ENCODE measurements around the gene FKRP.
A peak's percentile ranks its signal among the peaks of the same experiment; 100 is the strongest.
"Not testable (repeated sequence)": the region's sequence is repeated elsewhere in the genome, so short reads cannot be mapped to it uniquely, and the experiment has no call there.

FKRP gene, protein sequence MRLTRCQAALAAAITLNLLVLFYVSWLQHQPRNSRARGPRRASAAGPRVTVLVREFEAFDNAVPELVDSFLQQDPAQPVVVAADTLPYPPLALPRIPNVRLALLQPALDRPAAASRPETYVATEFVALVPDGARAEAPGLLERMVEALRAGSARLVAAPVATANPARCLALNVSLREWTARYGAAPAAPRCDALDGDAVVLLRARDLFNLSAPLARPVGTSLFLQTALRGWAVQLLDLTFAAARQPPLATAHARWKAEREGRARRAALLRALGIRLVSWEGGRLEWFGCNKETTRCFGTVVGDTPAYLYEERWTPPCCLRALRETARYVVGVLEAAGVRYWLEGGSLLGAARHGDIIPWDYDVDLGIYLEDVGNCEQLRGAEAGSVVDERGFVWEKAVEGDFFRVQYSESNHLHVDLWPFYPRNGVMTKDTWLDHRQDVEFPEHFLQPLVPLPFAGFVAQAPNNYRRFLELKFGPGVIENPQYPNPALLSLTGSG

DNA sequence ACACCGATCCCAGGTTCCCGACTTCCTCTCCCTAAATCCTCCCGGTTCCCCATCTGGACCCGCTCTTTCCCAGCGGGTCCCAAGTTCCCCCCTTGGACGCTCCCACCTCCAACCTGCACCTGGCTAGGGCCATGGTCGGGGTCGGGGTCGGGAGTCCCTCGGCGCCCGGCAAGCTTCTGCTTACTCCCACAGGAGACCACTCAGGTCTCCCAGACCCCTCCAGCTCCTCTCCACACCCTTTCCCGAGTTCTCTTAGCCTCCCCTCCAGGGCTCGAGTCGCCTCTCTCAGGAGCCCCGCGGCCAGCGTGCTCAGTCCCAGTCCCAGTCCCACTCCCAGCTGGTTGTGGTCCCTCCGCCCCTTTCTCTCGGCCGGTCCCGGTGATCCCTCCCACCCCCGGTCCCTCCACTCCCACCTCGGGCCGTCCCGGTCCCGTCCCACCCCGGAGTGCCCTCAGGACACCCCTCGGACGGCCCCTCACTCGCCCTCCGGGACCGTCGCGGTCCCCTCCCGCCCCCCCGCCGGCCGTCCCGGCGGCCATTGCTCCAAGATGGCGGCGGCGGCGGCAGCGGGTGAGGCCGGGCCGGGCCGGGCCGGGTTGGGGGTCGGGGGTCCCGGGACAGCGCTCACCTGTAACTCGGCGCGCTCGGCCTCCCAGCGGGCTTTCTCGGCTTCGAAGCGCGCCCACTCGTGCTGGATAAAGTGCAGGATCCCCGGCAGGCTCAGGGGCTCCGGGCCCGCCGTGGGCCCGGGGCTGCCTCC lies at the start of gene FKRP:
Gene FKRP (plus strand): TSS at position 537 of the 760 bp plus-strand sequence. CDS start 9,394 bp downstream, outside the sequence.
- DNase-seq: no peak

DNA sequence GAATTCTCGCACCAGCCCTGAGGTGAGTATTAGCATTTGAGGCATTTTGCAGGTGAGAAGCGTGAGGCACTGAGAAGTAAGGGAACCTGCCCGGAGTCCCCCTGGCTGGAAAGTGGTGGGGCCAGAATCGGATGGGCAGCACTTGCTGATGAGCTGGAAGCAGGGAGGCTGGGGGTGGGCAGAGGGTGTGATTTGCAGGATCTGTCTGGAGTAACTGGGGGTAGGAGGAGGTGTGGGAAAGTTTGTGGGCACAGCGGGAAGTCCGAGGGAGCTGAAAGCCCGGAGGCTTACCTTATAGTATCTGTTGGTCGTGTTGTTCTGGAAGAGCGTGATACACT lies 49.0 kb upstream of the FKRP start:
- DNase-seq: no peak

DNA sequence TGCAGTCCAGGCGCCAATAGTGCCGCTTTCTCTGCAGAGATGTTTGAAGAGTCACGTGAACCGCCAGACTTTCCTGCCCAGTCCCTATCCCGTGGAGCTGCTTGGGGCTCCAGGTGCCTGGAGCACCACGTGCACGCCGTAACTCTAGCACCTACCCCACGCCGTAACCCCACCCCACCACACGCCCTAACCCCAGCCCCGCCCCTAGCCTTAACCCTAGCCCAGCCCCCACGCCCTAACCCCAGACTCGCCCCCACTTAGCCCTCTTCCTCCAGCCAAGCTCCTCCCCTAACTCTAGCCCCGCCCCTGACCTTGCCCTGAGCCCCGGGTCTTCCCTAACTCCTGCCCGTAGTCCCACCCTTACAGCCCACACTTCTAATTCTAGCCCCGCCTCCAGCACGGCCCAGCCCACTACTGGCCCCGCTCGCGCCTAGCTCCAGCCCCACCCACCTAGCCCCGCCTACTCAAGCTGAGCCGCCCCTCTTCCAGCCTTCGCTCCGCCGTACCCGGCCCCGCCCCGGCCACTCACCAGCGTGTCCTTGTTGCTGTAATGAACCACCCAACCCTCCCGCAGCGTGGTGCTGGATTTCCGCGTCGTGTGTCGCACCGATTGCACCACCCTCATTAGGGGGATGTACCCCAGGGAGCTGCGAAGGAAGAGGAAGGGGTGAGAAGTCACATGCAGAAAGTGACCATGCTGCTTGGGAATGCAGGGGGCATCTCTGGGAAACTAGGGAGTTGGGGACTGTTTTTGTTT lies 48.5 kb upstream of the FKRP start:
- DNase-seq: peak; percentile 52

DNA sequence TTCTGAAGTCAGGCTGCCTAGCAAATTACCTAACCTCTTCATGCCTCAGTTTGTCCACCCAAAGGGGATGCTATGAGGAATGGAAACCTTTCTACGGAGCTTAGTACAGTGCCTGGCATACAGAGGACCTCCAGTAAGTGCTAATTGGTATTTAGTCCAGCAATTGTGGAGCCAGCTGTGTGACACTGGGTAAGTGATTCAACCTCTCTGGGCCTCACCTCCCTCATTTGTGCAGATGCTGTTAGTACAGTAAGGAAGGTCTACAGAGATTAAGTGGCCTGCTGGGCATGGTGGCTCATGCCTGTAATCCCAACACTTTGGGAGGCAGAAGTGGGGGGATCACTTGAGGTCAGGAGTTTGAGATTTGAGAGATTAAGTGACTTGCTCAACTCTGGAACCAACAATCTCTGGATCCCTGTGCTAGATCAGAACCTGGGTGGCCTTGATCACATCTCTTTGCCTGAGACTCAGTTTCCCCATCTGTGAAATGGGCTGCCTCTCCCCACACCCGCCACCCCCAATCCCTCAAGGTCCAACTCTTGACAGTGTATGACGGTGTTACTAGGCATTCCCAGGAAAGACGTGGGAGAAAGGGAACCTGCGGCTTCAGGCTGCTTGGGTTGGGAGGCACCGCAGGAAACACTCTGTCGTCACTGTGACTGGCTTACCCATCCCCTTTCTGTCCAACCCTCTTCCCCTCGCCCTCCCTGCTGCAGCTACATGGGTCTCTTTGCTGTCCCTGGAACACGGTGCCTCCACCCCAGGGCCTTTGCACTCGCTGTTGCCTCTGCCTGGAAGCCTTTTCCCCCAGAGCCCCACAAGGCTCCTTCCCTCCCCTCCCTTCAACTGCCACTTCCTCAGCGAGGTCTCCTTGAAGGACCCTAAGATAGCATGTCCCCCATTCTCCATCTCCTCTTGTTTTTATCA lies 47.2 kb upstream of the FKRP start:
- no peak for DNase-seq

DNA sequence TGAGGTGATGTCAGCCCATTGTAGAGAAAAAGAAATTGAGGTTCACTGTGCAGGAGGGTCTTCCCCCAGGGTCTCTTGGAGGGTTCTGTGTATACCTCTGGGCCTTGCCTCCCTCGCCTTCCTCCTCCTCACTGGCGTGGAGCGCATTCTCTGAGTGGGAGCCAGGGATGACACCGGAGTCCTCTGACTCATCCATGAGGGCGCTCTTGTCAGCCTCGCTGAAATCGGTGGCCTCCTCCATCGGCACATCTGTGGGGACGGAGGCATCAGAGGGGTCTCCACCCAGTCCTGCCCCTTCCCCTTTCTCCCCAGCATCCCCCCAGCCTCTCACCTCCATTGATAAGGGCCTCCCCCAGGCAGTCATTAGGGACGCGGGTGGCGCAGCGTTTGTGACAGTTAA lies 45.2 kb upstream of the FKRP start:
- DNase-seq: no peak

DNA sequence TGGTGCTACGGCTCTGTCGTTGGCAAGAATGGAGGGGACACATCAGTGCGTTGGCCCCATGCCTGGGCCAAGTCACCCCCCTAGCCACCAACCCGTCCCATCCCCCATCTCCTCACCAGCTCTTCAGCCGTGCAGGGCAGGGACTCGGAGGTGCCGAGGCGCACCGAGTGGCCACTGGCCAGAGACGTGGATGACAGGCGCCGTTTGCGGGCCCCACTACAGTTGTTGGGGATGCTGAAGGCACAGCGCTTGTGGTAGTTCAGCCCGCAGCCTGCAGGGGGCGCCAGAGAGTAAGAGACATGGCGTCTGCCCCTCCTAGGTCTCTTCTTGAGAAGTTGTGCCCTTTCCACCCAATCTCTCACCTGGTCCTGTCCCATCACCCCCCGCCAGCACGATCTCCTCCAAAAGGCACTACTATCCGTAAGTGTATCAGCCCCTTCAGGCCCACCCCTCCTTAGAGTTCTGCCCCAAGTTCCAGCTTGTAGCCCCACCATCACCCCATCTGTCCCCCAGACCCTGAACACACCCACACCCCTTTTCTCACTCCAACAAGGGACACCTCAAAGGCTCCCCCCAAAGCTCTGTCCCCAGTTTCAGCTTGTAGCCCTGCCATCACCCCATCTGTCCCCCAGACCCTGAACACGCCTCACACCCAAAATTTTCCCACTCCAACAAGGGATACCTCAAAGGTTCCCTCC lies 41.3 kb upstream of the FKRP start:
- DNase-seq: peak; percentile 86

DNA sequence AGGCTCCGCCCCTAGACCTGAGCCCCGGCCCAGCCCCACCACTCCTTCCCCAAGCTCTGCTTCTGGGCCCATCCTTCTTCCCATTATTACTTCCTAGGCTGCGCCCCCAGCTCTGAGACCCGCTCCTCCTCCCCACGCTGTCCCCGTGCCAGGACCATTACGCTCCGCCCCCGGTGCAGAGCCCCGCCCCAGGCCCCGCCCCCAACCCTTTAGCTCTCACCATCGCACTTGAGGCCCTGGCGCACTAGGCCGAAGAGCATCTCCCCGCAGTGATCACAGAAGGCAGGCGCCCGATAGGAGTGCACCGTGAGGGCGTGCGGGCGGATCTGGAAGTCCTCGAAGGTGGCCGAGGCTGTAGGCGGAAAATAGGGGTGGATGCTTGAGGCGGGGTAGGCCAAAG lies 35.2 kb upstream of the FKRP start:
- DNase-seq: no peak

DNA sequence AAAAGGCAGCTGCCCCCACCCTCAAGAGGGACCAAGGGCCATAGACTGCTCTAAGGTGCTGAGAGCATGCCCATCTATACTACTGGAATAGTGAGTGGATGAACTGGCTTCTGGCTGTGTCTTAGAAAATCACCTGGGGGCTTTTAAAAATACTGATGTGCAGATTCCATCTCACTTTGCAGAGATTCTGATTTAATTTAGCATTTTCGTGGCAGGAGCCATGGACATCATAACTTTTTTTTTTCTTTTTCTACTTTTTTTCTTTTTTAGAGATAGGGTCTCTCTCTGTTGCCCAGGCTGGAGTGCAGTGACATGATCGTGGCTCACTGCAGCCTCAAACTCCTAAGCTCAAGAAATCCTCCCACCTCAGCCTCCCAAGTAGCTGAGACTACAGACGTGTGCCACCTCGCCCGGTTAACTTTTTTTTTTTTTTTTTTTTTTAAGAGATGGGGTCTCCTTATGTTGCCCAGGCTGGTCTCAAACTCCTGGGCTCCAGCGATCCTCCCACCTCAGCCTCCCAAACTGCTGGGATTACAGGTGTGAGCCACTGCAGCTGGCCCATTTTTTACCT lies 33.0 kb upstream of the FKRP start:
- not testable (repeated sequence) for DNase-seq

DNA sequence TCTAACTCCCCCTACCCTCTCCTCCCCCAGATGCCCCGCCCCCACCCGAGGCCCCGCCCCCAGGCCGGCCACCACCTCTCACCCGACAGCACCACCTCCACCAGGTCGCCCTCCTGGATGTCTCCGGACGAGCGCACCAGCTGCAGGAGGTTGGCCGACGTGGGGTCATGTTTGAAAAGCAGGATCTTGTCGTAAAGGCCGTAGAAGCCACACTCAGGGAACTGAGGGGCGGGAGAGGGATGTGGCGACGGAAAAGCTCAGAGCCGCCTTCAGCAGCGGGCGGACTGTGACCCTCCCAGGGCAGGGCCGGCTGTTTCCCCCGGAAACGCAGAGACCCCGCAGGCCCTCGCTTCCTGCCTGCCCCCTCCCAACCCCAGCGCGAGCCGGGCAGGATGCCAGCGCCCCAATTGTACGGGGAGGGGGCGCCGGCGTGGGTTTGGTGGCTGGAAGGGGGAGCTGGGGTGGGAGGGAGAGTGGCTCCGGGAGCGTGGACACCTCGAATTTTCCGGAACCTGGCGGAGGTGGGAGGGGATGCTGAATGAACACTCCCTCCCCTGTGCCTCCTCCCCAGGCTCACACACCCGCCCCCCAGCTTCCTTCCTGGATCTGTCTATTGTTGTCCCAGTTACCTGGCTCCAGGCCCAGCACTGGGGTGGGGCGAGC lies 31.9 kb upstream of the FKRP start:
- DNase-seq: peak; percentile 27

DNA sequence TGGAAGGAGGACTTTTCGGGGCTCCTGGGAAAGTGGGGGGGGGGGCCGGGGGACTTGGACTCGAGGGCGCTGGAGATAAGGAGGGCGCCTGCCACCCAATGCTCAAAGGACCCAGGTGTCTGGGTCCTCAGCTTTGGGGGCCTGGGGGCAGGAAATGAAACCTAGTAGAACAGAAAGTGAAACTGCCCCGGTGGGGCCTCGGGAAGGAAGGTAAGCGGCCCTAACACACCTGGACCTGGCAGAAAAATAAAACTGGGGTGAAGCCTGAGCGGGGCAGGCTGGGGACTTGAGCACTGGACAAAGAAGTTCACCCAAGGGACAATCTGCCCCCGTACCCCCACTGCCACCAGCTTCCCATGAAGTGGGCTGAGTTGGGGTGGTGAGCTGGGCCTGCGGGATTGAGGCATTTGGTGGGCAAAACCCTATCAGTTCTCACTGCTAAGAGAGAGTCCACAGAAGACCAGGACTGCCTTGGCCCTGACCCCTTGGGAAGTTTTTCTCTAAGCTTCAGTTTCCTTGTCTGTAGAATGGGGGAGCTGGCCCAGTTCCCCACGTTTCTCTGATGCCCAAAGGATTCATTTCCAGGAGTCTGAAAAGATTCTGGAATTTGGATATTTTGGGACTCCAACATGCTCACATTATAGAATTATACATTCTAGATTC lies 31.3 kb upstream of the FKRP start:
- no peak for DNase-seq

DNA sequence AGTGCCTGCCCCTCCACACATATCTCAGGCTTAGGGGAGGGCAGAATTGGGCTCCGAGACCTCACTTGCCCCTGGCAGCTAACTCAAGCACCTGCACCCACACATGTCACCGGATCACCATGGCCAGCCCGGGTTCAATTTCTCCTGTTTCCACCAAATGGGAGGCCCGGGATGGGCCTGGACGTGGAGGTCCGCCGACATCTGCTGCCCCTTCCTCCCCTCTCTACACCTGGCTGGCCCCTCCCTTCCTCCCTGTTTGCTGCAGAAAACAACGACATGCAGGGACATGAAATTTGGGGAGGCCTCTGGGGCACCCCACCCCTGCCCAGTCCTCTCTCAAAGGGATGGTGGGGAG lies 30.3 kb upstream of the FKRP start:
- DNase-seq: no peak

DNA sequence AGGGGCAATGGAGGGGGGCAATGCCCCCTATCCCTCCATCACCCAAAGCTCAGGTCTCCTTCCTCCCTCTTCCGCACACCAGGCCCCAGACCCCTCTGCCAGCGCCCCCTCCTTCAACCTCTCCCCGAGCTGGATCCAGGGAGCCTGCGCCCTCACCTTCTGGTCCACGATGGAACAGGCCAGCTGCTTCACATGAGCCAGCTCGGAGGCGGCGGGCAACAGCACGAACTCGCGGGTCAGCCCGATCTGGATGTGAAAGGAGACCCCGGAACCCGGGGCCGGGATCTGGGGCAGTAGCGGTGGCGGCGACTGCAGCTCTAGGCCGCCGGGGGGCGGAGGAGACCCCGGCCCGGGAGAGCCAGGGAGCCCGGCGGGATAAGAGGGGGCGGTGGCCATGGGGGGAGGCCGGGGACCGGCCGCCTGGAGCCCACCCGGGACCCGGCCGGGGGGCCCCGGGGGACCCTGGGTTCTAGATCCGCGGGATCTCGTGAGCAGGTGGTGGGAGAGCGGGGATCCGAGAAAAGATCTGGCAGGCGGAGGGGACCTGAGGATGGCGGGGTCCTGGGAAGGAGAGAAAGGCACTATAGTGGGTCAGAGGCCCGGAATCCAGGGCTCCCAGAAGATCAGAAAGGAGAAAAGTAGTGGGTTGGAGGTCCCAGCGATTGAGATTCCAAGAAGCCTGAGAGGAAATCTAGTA lies 29.7 kb upstream of the FKRP start:
- DNase-seq: peak; percentile 19

DNA sequence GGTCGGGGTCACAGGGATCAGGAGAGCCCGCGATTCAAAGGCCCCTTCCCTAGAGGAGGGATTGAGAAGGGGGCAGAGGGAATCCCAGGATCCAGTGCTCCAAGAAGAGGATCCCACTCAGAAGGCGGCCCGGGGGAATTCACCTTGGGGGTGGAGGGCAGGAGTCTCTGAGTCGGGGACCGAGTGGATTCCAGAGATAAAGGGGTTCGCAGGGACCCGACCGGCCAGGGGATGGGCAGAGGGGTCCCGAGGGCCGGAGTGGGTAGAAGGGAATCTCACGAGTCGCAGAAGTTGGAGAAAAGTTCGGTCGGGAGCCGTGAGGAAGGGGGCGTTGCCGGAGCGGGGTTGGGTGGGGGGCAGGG lies 29.2 kb upstream of the FKRP start:
- no peak for DNase-seq

DNA sequence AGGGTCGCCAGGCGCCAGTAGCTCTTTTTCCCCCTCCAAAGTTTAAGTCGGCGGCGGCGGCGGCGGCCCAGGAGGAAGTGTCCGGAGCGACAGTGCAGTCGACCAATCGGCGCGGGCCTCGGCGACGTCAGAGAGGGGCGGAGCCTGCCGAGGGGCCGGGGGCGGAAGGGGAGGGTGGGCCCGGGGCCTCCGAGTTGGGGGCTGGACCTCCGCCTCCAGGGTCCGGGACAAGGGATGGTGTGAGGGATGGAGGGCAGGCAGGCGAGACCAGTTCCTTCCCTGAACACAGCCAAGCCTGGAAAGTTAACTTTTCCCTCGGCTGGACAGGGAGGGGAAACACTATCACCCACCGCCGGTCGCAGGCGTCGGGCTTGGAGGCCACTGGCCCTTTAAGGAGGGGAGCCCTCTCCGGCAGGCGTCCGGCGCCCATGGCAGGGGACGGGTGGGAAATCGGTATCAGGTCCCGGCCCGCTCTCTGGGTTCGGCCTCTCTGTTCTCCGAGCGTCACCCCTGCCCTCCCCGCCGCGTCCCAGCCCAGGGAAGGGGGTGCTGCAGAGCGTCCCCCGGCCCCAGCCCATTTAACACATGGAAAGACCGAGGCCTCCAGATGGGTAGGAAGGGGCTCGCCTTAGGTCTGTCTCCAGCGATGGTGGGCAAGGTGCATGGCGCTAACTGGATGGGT lies 28.7 kb upstream of the FKRP start, which contains the start of gene PRKD2:
Gene PRKD2 (minus strand): TSS at position 81 of the 682 bp plus-strand sequence. CDS start 744 bp downstream, outside the sequence.
- DNase-seq: peak; percentile 90

DNA sequence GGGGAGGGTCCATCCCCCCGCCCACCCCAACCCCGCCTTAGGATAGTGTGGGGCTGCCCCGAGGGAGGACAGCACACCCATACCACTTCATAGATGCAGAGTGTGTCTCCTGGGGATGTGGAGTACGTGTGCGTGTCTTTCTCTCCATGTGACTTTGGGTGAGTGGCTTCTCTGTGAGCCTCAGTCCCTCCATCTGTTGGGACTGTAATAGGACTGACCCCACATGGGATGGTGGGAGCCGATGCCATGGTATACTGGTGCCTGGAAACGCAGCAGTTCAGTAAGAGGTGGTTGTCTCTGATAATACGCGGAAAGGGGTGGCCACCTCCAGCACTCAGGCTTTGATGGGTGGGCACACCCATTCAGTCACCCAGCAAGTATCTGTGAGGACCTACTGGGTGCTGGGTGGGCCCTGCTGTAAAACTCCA lies 28.1 kb upstream of the FKRP start:
- no peak for DNase-seq

DNA sequence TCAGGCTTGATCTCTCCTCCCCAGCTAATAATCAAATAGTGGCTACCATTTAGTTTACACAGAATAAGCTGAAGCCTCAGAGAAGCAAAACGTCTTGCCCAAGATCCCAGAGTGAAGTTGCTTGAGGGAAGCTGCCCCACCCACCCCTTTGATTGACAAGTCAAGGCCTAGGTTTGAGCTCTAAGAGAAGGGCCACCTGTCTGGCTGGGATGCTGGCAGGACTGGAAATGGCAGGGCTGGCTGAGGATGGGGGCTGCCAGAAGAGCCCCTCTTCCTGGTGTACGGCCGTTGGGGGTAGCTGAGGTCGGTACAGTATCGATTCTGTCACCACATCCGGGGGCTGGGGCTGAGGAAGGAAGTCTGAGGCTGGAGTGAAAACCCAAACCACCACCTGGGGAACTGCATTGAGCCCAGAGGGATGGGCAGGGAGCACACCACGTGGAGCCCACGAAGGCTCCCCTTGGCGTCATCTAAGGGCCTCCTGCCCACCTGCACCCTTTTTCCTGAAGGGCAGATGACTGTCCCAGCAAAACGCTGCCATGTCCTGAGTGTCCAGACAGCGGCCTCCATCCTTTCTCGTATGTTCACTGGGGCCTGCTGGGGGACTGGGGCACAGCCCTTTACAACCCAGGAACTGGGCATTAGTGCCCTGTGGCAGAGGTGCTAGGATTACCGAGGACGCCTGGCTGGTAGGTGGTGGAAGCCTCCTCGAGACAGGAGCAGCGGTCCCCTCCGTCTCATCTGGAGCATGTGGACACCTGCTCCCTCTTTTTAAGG lies 27.5 kb upstream of the FKRP start:
- peak; percentile 45 for DNase-seq

DNA sequence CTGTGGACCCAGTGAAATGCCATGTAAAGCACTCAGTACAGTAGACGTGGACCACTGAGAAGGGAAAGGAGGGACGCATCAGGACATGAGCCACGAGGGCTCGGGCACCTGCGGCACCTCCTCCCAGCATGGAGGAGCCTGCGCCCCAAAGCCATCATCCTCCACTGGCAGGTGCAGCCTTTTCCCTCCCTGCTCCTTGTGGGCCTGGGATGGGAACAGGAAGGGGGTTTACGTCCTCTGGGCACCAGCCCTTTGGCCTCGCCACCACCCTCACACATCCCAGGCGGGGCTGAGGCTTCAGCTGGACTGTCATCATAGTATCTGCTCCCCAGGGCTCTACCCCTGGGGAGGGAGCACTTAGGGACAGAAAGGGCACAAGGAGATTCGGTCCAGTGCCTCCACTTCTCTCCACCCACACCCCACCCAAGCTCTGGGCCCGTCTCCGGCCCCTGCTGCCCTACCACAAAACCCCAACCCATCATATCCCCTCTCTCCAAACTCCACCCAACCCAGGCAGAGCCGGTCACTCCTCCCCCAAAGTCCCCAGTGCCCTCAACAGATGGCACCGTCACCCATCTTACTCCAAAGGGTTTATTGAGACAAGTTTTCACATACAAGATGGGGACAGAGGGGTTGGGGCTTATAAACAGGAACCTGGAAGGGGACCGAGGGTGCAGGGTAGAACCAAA lies 26.8 kb upstream of the FKRP start:
- DNase-seq: no peak
